Peyer's patch (tissue), 4 donors: ENCODE results near the gene TBC1D13. TPM values are rescaled to one million over a fixed set of nuclear protein-coding genes. Genes with fewer than 3 reads are reported as not detected.
"Not testable (repeated sequence)": the region's sequence is repeated elsewhere in the genome, so short reads cannot be mapped to it uniquely, and the experiment has no call there.

Experiments
- DNase-seq, 3 donors: peaks; one replicate each; pipeline ENCODE4 v3.0.0-alpha.2; 2017 to 2019
- H3K27ac ChIP-seq, 4 donors: fragments of 200-600 bp; sonication (generic); one replicate each; pipeline ENCODE4 v1.5.1; 2016 to 2019
- H3K27me3 ChIP-seq, 2 donors: fragments of 200-600 bp; sonication (generic); one replicate each; pipeline ENCODE4 v1.5.1; 2019
- H3K36me3 ChIP-seq, 3 donors: fragments of 200-600 bp; sonication (generic); one replicate each; pipeline ENCODE4 v1.5.1; 2016 to 2019
- H3K4me1 ChIP-seq, 4 donors: fragments of 200-600 bp; sonication (generic); one replicate each; pipeline ENCODE4 v1.5.1; 2016 to 2019
- H3K4me3 ChIP-seq, 4 donors: fragments of 200-600 bp; sonication (generic); 1 replicate in 3 of 4; 2 replicates in 1 of 4; pipeline ENCODE4 v1.5.1; 2016 to 2019; ENCODE audit warnings: mild to moderate bottlenecking in 1 of 4
- H3K9me3 ChIP-seq, 4 donors: fragments of 200-600 bp; sonication (generic); one replicate each; pipeline ENCODE4 v1.5.1; 2016 to 2019; ENCODE audit warnings: mild to moderate bottlenecking in 1 of 4
- POLR2A ChIP-seq, 2 donors: fragments of 450-650 bp; IDR thresholded peaks; one replicate each; pipeline ENCODE4 v1.5.1; 2017; ENCODE audit warnings: antibody characterized with exemption in 2 of 2, mild to moderate bottlenecking in 2 of 2, moderate library complexity in 2 of 2
- total RNA-seq, 4 donors: library from RNA; depleted of rRNA; stranded (reverse); fragments of >200 nt; gene quantifications; one replicate each; pipeline ENCODE4 v1.1.0, GENCODE V29; 2016
- TF ChIP-seq, protein P1 (sequence below), 6 experiments: fragments of 450-650 bp in 4 of 6; fragments of 200-600 bp in 2 of 6; sonication (generic) in 1 of 6; IDR thresholded peaks; one replicate each; pipeline ENCODE4 v1.5.1; 2017 to 2019; ENCODE audit warnings: antibody characterized with exemption in 6 of 6, mild to moderate bottlenecking in 3 of 6, moderate library complexity in 1 of 6

The TBC1D13 gene
- total RNA-seq, 4 donors from 2014 or later = 26.8 to 48.7 (median 45.7) TPM

- no peak overlapping the region for H3K4me3 ChIP-seq
- no peaks in the 10 kb centered on the region for H3K27me3 ChIP-seq
- DNase-seq = no peak
- H3K4me1 ChIP-seq = no peaks in the 10 kb centered on the region
- H3K36me3 ChIP-seq = no peaks in the 10 kb centered on the region
- no peaks in the 10 kb centered on the region for H3K9me3 ChIP-seq
- TF ChIP-seq, protein P1, sequence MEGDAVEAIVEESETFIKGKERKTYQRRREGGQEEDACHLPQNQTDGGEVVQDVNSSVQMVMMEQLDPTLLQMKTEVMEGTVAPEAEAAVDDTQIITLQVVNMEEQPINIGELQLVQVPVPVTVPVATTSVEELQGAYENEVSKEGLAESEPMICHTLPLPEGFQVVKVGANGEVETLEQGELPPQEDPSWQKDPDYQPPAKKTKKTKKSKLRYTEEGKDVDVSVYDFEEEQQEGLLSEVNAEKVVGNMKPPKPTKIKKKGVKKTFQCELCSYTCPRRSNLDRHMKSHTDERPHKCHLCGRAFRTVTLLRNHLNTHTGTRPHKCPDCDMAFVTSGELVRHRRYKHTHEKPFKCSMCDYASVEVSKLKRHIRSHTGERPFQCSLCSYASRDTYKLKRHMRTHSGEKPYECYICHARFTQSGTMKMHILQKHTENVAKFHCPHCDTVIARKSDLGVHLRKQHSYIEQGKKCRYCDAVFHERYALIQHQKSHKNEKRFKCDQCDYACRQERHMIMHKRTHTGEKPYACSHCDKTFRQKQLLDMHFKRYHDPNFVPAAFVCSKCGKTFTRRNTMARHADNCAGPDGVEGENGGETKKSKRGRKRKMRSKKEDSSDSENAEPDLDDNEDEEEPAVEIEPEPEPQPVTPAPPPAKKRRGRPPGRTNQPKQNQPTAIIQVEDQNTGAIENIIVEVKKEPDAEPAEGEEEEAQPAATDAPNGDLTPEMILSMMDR (IDR thresholded peaks at IDR 0.05) = no peak
- no peak for TF ChIP-seq POLR2A (IDR thresholded peaks at IDR 0.05)
- no peak overlapping the region for H3K27ac ChIP-seq
These were observed 54.8 kb downstream of the TBC1D13 start for GRCh38 chr9:128841694-128842492.

DNA sequence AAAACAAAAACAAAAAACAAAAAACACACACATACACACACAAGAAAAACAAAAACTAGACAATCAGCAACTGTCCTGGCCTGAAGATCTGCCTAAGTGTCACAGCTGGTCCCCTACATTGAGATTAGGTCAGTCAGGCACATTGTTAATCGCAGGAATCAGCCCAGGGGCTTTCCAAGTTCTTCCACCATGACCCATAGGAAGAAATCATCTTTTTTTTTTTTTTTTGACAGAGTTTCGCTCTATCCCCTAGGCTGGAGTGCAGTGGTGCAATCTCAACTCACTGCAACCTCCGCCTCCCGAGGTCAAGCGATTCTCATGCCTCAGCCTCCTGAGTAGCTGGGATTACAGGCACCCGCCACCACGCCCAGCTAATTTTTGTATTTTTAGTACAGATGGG, 56.1 kb downstream of the TBC1D13 start:
- not testable (repeated sequence) for H3K27me3 ChIP-seq, H3K27ac ChIP-seq, H3K9me3 ChIP-seq, H3K36me3 ChIP-seq, H3K4me3 ChIP-seq, H3K4me1 ChIP-seq, DNase-seq

GRCh38 chr9:128845186-128845931, 58.3 kb downstream of the TBC1D13 start:
- DNase-seq = no peak
- Histone ChIP-seq H3K4me1 (no peaks in the 10 kb centered on the region), H3K36me3 (no peaks in the 10 kb centered on the region), H3K4me3 (no peak overlapping the region), H3K27me3 (no peaks in the 10 kb centered on the region), H3K27ac (no peak overlapping the region), H3K9me3 (no peaks in the 10 kb centered on the region)
- TF ChIP-seq POLR2A (IDR thresholded peaks at IDR 0.05) = no peak
- TF ChIP-seq, protein P1 (IDR thresholded peaks at IDR 0.05) = no peak

GRCh38 chr9:128846680-128847030, 59.6 kb downstream of the TBC1D13 start:
- peaks cover 0 to 7% (median 3%) of the 10 kb centered on the region in 4 donors for H3K9me3 ChIP-seq
- no peaks in the 10 kb centered on the region for H3K36me3 ChIP-seq
- no peaks in the 10 kb centered on the region for H3K27me3 ChIP-seq
- TF ChIP-seq, protein P1 (IDR thresholded peaks at IDR 0.05) = no peak
- no peak for TF ChIP-seq POLR2A (IDR thresholded peaks at IDR 0.05)
- H3K4me3 ChIP-seq = no peak overlapping the region
- no peak overlapping the region for H3K27ac ChIP-seq
- no peak for DNase-seq
- no peaks in the 10 kb centered on the region for H3K4me1 ChIP-seq

- Histone ChIP-seq H3K36me3 (no peaks in the 10 kb centered on the region), H3K27me3 (no peaks in the 10 kb centered on the region), H3K4me1 (no peaks in the 10 kb centered on the region), H3K9me3 (peaks cover 0 to 7% (median 3%) of the 10 kb centered on the region in 4 donors), H3K27ac (no peak overlapping the region), H3K4me3 (no peak overlapping the region)
- TF ChIP-seq, protein P1 (IDR thresholded peaks at IDR 0.05) = no peak
- TF ChIP-seq POLR2A (IDR thresholded peaks at IDR 0.05) = no peak
- no peak for DNase-seq
These were observed 60.8 kb downstream of the TBC1D13 start for GRCh38 chr9:128847803-128848202.

DNA sequence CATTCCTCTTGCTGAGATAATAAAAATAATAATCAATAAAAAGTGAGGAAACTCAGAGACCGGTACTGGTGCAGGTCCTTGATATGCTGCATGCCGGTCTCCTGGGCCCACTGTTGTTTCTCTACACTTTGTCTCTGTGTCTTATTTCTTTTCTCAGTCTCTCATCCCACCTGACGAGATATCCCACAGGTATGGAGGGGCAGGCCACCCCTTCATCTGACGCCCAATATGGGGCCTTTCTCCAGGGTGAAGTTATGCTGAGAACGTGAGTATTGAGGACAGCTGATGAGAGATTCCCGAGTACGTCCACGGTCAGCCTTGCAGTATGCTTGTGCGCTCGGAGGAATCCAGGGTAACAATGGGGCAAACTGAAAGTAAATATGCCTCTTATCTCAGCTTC, 64.0 kb downstream of the TBC1D13 start:
- H3K4me1 ChIP-seq, H3K27me3 ChIP-seq, H3K36me3 ChIP-seq, H3K27ac ChIP-seq, H3K9me3 ChIP-seq, H3K4me3 ChIP-seq, DNase-seq: not testable (repeated sequence)
